Stimulated activated CD8-positive, alpha-beta memory T cell treated with anti-CD3 and anti-CD28 coated beads, Interleukin-4, amount 100 ng/mL, for 48 hours (primary cell): ENCODE data around the gene EIF5B.

Source experiments
- DNase-seq: peaks from one replicate; pipeline ENCODE4 v3.0.0-alpha.2; 2020

The EIF5B gene

DNA sequence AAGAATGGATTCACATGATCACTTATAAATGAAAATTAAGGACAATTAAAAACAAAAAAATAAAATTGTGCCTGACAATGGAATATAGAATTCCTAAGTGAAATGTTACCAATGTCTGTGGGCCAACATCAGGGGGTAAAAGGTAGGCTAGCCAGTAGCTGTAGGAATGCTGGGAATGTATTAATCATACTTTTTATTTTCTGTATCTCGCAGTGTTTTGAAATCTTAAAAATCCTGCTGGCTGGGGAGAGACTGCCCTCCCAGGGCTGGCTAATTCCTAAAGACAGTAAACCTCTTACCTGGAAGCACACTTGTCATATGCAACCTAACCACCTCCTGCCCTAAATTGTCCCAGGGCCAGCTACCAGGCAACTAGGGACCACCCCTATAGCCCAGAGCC lies 82.8 kb downstream of the EIF5B start:
- DNase-seq, result no peak

DNA sequence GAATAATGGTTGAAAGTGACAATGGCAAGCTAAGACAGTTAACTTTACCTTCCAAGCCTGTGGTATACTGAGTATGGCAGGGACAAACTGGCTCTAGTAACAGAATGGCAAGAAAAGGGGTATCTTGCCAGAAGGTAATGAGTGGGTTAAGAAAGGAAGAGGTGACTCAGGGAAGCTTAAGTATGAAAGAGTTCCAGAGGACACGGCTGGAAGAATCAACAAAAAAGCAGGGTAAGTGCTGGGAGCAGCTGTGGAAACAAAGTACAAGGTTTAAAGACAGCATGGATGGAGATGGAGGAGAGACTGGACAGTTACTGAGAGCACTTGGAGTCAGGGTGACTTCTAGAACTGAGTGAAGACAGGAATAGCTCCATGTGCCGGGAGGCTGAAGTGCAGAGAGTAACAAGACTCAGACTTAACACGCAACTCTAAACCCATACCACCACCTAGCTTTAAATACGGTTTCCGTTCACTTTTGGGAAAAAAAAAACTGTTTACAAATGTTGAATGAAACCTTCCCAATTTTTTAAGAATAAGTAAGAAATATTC lies 83.6 kb downstream of the EIF5B start:
- no peak for DNase-seq

DNA sequence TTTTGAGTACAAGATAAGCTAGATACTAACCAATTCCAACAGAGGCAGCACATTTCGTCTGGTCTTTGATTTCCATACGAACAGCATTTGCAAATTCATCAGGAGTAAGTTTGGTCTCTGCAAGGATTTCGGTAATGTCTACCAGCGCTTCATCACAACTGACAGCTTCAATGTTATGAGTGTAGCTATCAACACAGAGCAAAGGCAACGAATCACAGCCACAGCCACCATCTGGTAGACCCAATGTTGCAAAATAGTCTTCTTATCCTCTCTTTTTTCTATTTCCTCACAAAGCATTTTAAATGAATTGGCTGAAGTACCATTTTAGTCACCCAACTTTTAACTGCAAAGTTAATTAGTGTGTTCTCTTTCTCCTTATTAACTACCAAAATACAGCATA lies 84.3 kb downstream of the EIF5B start:
- DNase-seq, result no peak

DNA sequence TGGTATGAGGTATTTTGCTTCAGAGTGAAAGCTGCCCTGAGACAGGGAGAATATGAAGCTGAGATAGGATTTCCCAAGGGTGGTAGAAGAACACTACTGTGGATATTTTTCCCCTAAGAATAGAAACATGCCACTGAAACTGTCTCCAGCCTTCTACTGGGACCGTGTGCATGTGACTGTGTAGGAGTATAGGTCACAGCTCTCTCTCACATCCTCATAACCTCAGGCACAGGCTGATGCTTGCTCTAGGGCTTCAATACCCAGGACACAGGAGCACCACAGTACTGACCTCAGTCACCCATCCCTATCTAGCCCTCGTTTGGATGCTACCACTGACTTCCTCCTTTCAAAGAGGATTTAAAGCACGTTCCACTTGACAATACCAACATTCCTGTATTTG lies 85.4 kb downstream of the EIF5B start:
- no peak for DNase-seq

DNA sequence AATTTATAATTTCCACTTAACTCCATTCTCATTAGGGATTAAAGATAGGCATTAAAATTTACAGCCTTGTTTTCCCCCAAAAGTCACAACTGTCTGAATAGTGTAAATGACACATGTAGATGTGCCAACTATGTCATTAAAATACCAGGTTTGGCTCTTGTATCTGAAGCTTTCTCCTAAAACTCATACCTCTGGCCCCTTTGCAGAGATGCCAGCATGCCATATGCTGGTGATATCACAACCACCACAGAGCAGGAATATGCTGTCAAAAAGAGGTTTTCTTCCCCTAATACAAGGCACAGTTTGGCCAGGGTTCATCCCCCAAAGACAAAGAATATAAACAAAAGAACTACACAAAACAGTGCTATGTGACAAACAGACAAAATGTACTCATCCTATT lies 87.2 kb downstream of the EIF5B start:
- no peak for DNase-seq

DNA sequence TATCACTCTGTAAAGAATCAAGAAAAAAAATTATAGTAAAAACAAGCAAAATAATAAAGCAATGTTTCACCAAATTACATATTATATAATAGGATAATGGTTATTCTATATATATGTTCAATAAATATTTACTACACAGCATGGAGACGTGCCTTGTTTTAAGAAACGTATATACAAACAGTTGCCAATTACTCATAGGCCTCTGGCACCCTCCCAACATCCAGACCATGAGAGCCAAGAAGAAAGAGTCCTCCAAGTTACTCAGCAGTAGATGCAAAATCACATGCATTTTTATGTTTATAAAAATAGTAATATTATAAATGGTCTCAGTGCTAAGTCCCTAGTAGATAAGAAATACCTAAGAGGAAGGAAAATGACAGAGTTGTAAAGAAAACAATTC lies 87.8 kb downstream of the EIF5B start:
- no peak for DNase-seq

DNA sequence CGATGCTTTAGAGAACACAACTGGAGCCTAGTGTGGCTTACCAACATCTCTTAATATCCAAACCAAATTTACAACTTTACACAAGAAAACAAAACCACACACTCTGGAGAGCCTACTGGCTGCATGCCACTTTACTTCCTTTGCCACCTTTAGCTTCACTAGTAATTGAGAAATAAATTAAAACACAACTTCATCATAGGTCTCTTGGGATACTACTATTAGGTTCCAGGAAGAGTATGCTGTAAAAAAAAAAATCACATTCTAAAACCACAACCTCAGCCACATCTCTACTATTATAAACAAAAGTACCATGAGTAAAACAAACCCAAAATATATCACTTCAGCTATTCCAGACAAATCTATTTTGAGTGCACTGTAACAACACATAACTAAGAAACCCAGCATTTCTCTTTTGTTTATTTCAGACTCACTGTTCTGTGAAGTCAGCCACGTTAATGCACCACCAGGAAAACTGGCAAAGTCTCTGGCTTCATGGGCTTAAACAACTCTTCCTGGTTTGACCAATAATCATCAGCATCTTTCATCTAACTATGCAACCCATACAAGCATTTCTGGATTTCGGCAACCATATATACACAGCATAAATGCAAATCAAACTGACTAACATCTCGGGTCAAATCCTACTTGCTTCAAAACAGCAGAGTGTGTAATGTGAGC lies 93.6 kb downstream of the EIF5B start:
- no peak for DNase-seq

DNA sequence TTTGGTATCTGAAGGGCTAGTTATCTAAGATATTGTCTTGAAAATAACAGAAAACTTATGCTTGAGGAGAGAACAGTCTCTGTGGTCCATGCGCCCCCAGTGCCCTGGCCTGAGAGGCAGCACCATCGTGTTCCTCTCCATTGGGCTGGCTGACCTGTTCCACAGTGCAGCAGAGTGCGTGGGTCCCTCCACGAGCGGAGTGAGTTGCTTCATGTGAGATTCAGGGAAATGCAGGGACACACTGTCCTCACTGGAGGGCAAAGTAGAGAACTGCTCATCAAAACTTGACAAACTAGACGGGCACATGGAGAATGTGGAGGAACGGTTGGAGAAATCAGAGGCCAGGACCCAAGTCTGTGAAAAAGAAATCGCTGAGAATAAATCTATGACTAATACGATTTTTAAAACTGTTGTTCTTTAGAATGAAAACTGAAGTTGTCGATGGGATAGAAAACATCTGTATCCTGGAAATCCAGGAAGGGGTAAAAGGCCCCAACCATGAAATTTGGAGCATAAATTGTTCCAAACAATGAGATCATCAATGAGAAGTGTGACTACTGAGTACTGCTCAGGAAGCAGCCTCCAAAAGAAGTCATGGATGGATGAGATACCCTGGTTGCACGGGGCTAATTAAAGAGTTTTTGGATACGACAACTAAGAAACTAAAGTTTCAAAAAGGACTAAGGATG lies 94.5 kb downstream of the EIF5B start:
- no peak for DNase-seq

DNA sequence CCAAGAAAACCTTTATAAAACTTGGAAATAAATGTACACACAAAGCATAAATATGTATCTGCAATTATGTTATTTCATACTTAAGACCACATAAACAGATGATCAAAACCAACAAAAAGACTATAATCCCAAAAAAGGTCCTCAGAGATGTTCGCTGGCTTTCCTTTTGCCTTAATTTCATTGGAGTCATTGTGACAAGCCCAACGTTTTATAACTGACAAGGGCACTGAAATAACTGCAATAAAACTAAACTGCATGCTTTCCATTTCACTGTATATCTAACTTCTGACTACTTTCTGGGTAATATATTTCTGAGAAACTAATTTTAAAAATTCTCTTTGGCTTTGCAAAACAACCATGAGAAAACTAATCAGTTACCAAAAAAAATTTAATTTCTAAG lies 96.2 kb downstream of the EIF5B start:
- no peak for DNase-seq

DNA sequence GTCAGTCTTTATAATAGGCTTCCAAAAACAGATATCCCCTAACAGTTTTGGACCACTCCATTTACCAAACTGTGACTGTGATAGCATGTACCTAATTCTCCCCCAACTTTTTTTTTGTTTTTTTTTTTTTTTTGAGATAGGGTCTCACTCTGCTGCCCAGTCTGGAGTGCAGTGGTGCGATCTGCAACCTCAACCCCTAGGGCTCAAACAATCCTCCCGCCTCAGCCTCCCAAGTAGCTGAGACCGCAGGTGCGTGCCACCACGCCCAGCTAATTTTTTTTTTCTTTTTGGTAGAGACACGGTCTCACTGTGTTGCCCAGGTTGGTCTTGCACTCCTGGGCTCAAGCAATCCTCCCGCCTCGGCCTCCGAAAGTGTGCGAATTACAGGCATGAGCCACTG lies 99.7 kb downstream of the EIF5B start:
- no peak for DNase-seq

DNA sequence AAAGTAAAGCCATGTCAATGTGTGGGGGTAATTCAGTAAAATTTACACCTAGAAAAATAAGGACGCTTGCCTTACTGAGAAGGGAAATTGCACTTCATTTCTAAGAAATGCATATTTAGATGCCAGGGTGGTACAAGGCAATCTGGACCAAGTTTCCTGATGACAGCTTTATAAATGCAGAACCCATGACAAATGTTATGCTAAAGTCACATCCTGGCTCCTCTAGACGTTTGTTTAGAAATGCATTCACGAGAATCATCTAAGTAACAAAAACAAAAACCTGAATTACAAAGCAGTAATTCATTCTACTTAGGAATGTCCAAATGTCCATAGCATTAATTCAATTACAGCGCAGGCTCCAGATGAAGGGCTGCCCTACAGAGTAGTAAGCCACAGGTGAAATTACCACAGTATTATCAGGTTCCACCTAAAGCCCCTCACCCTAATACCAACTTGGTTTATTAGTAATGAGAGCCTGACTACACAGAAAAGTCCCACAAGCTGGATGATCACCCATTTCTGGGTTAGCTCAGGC lies 102.8 kb downstream of the EIF5B start:
- no peak for DNase-seq

DNA sequence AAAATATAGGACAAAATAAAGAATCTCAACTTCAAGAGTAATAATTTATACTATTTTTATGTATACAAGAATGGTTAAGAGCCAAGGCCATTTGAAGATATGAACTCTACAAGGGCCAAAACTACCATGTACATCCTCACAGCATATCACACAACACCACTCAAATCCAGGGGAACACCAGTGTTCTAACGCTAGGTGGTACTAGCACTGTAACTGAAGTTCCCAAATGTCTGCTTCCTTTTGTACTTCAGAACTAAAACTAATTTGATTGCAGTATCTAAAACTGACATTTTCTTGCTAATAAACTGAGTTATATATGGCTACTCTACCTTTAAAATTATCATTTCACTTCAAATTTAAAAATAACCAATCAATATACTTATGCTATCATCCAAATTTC lies 105.6 kb downstream of the EIF5B start:
- no peak for DNase-seq

DNA sequence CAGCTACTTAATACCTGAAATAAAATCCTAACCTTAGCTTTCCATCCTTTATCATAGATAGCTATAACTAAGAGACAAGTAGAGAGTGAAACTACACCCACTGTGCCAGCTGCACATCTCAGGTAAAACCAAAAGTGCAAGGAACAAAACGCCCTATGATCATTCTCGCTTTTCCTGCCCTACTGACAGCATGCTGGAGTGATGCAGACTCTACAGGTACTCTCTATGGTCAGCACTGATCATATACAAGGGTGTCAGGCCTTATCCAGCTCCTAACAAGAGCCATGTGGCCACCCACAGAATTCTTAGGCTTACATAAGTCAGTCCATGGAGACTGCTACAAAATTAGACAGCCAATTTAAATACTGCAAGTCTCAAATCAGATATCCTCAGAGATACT lies 107.0 kb downstream of the EIF5B start:
- DNase-seq, result no peak

DNA sequence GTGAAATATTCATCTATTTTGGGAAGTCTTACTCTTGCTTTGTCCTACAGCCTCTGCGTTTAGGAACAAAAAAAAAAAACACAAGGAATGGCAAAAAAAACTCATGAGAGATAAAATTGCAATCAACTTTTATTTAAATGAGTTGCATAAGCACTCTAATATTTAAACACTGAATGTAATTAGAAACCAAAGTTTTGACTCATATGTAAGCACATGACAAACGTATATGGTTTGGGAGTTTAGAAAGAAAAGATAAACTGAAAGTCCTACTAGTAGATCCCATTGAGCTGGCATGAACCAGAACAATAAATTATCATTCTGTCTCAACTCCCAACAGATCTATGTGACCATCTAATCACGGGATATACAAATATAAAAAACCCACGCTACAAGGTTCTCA lies 107.9 kb downstream of the EIF5B start:
- no peak for DNase-seq

DNA sequence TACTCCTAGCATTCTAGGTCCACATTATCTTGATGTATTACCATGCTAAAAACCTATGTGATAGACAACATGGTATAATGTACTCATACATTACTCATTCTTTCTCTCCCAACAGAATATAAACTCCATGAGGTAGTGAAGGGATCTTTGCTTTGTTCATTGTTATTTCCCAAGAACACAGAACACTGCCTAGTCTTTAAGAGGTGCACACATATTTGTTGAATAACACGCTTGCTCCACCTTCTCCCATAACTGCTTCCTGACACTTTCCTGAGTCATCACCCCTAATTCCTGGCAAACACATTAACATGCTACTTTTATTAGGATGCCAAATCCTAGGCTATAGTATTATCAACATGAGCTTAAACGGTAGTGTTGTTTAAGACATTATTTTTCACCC lies 111.4 kb downstream of the EIF5B start:
- no peak for DNase-seq

DNA sequence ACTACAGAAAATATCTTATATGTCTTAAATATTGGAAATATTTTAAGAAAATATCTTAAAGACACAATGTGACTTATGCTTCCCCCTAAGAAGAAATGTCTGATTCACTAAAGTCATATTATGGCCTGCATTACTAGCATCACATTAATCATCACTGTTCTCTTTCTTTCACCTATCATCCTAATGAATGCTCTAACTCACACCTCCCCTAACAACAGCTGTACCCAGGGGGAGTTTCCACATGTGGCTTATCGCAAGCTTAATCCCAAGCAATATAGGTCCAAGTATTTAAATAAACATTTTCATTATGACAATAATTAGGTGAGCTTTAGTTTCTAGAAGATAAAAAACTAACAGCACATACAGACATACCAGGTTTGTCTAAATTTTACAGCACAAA lies 113.0 kb downstream of the EIF5B start:
- DNase-seq, result no peak
